B cell (primary cell): Measurements from ENCODE around the gene SPDYE18.
"Not testable (repeated sequence)": the region's sequence is repeated elsewhere in the genome, so short reads cannot be mapped to it uniquely, and the experiment has no call there.

ENCODE experiments used
- EZH2 ChIP-seq: IDR thresholded peaks from 2 replicates; pipeline ENCODE4 v1.6.1; 2012; ENCODE audit warnings: borderline replicate concordance, low read depth, mild to moderate bottlenecking, moderate library complexity, low read length; ENCODE audit not compliant: insufficient read depth, poor library complexity, severe bottlenecking
- TF ChIP-seq, protein P1 (sequence below): fragments of 200-600 bp; IDR thresholded peaks from one replicate; pipeline ENCODE4 v1.8.0; 2022; ENCODE audit warnings: antibody characterized with exemption, mild to moderate bottlenecking

DNA sequence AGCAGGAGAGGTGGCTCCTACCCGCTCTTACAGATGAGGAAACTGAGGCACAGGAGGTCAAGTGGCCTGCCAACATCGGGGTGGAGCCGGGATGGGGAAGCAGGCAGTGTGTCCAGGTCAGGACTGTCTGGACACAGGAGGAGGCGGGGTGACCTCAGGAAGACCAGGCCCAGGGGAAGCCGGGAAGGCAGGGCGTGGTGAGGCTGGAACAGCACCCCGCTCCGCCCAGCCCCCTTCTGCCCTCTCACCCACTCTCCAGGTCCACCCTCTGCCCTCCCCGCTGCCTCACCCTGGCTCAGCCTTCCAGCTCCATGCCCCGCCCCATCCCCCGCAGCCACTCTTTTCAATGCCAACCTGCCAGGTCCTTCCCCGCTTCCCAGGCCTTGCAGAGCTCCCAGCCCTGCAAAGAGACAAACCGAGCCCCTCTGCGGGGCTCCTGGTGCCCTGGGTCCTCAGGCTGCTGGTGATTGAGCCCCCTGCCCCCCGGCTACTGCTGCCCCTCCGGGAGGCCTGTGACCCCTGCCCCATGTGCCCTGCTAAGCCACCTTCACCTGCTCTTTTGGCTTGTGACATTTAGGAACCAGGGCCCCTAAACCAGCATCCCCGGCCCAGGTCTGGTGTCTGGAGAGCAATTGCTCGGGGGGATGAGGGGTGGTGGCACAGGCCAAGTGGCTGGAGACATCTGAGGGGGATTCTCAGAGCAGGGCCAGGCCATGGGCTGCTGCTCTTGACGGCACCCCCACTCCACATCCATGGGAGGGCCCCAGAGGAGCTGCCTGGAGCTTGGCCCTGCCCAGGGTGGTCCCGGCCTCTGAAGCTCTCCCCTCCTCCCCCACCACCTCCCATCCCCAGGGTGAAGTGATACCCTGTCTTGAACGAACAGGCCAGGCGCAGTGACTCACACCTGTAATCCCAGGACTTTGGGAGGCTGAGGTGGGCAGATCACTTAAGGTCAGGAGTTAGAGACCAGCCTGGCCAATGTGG, 55.9 kb downstream of the SPDYE18 start:
- TF ChIP-seq EZH2 = not testable (repeated sequence)
- TF ChIP-seq, protein P1, sequence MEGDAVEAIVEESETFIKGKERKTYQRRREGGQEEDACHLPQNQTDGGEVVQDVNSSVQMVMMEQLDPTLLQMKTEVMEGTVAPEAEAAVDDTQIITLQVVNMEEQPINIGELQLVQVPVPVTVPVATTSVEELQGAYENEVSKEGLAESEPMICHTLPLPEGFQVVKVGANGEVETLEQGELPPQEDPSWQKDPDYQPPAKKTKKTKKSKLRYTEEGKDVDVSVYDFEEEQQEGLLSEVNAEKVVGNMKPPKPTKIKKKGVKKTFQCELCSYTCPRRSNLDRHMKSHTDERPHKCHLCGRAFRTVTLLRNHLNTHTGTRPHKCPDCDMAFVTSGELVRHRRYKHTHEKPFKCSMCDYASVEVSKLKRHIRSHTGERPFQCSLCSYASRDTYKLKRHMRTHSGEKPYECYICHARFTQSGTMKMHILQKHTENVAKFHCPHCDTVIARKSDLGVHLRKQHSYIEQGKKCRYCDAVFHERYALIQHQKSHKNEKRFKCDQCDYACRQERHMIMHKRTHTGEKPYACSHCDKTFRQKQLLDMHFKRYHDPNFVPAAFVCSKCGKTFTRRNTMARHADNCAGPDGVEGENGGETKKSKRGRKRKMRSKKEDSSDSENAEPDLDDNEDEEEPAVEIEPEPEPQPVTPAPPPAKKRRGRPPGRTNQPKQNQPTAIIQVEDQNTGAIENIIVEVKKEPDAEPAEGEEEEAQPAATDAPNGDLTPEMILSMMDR = not testable (repeated sequence)
